Neuronal stem cell (in vitro differentiated cells): Measurements from ENCODE around the gene EPO.
A peak's percentile ranks its signal among the peaks of the same experiment; 100 is the strongest.

Experiments
- DNase-seq: peaks from one replicate; pipeline ENCODE4 v3.0.0-alpha.2; 2013; ENCODE audit warnings: low spot score
- H2AFZ ChIP-seq: one replicate; pipeline ENCODE4 v1.6.1; 2013; ENCODE audit warnings: mild to moderate bottlenecking, low read length, inconsistent platforms
- H2AK5ac ChIP-seq: 2 replicates; pipeline ENCODE4 v1.6.1; 2013; ENCODE audit warnings: low read depth, mild to moderate bottlenecking, inconsistent platforms, low read length, moderate library complexity, mixed read lengths
- H2BK120ac ChIP-seq: 2 replicates; pipeline ENCODE4 v1.6.1; 2013; ENCODE audit warnings: low read depth, mild to moderate bottlenecking, inconsistent platforms, low read length, moderate library complexity, mixed read lengths
- H2BK12ac ChIP-seq: one replicate; pipeline ENCODE4 v1.6.1; 2013; ENCODE audit warnings: low read length, inconsistent platforms
- H2BK15ac ChIP-seq: 2 replicates; pipeline ENCODE4 v1.6.1; 2013; ENCODE audit warnings: mild to moderate bottlenecking, low read length, inconsistent platforms, mixed read lengths
- H2BK5ac ChIP-seq: one replicate; pipeline ENCODE4 v1.6.1; 2013; ENCODE audit warnings: inconsistent platforms, mild to moderate bottlenecking, low read length, moderate library complexity
- H3K14ac ChIP-seq: one replicate; pipeline ENCODE4 v1.6.1; 2013; ENCODE audit warnings: low read length, inconsistent platforms
- H3K18ac ChIP-seq: 2 replicates; pipeline ENCODE4 v1.6.1; 2013; ENCODE audit warnings: low read length, inconsistent platforms
- H3K23ac ChIP-seq: 2 replicates; pipeline ENCODE4 v1.6.1; 2013; ENCODE audit warnings: low read depth, mild to moderate bottlenecking, mixed read lengths, low read length, inconsistent platforms; ENCODE audit not compliant: poor library complexity
- H3K27ac ChIP-seq: replicated peaks from 3 replicates; pipeline ENCODE4 v1.5.1; 2013; ENCODE audit warnings: low read length, inconsistent platforms
- H3K27me3 ChIP-seq, 3 experiments: 2 replicates each; pipeline ENCODE4 v1.6.1; 2013; ENCODE audit warnings: low read length in 3 of 3, mild to moderate bottlenecking in 2 of 3, inconsistent platforms in 1 of 3, low read depth in 1 of 3, mixed read lengths in 1 of 3, moderate library complexity in 1 of 3; ENCODE audit not compliant: control insufficient read depth in 3 of 3, insufficient read depth in 3 of 3
- H3K36me3 ChIP-seq, 2 donors: replicated peaks in 1 of 2; 2 replicates each; pipeline ENCODE4 v1.6.1; 2013; ENCODE audit warnings: low read length in 2 of 2; ENCODE audit not compliant: control insufficient read depth in 2 of 2, insufficient read depth in 2 of 2
- H3K4ac ChIP-seq: 2 replicates; pipeline ENCODE4 v1.6.1; 2013; ENCODE audit warnings: inconsistent platforms, mild to moderate bottlenecking, low read length, moderate library complexity
- H3K4me1 ChIP-seq, 2 donors: 1 replicate in 1 of 2; 2 replicates in 1 of 2; pipeline ENCODE4 v1.6.1; 2013; ENCODE audit warnings: low read length in 2 of 2, low read depth in 1 of 2; ENCODE audit not compliant: control insufficient read depth in 2 of 2, insufficient read depth in 1 of 2
- H3K4me2 ChIP-seq: one replicate; pipeline ENCODE4 v1.6.1; 2013; ENCODE audit warnings: mild to moderate bottlenecking, low read length, inconsistent platforms; ENCODE audit not compliant: insufficient read depth, poor library complexity, severe bottlenecking
- H3K4me3 ChIP-seq, 2 donors: 2 replicates each; pipeline ENCODE4 v1.5.1; 2013; ENCODE audit warnings: low read length in 2 of 2, mild to moderate bottlenecking in 2 of 2, inconsistent platforms in 1 of 2, moderate library complexity in 1 of 2
- H3K79me1 ChIP-seq: one replicate; pipeline ENCODE4 v1.6.1; 2013; ENCODE audit warnings: low read depth, mild to moderate bottlenecking, inconsistent platforms, low read length, moderate library complexity
- H3K9ac ChIP-seq: one replicate; pipeline ENCODE4 v1.6.1; 2013; ENCODE audit warnings: mild to moderate bottlenecking, low read depth, low read length, inconsistent platforms; ENCODE audit not compliant: poor library complexity
- H3K9me3 ChIP-seq, 2 donors: replicated peaks in 1 of 2; 2 replicates each; pipeline versions ENCODE3 to v1.6.1; 2013; ENCODE audit warnings: low read length in 2 of 2, mild to moderate bottlenecking in 2 of 2, inconsistent platforms in 1 of 2, low read depth in 1 of 2, mixed read lengths in 1 of 2, moderate library complexity in 1 of 2; ENCODE audit not compliant: control insufficient read depth in 2 of 2, insufficient read depth in 1 of 2
- H4K8ac ChIP-seq: one replicate; pipeline ENCODE4 v1.6.1; 2013; ENCODE audit warnings: low read depth, mild to moderate bottlenecking, inconsistent platforms, low read length, moderate library complexity
- H4K91ac ChIP-seq: one replicate; pipeline ENCODE4 v1.6.1; 2013; ENCODE audit warnings: low read length, low read depth, mild to moderate bottlenecking, inconsistent platforms; ENCODE audit not compliant: poor library complexity
- WGBS, 2 donors: extraction: QIAGEN DNeasy Blood & Tissue Kit; methylation state at CpG; one replicate each; pipeline ENCODE4 v1.1.7; 2013; ENCODE audit warnings: missing lambda C conversion rate in 2 of 2, mixed read lengths in 1 of 2; ENCODE audit not compliant: insufficient read length in 2 of 2, insufficient replicate concordance in 1 of 2; ENCODE audit errors: extremely low coverage in 2 of 2; 5-methylcytosine and 5-hydroxymethylcytosine counted together

The EPO gene

DNA sequence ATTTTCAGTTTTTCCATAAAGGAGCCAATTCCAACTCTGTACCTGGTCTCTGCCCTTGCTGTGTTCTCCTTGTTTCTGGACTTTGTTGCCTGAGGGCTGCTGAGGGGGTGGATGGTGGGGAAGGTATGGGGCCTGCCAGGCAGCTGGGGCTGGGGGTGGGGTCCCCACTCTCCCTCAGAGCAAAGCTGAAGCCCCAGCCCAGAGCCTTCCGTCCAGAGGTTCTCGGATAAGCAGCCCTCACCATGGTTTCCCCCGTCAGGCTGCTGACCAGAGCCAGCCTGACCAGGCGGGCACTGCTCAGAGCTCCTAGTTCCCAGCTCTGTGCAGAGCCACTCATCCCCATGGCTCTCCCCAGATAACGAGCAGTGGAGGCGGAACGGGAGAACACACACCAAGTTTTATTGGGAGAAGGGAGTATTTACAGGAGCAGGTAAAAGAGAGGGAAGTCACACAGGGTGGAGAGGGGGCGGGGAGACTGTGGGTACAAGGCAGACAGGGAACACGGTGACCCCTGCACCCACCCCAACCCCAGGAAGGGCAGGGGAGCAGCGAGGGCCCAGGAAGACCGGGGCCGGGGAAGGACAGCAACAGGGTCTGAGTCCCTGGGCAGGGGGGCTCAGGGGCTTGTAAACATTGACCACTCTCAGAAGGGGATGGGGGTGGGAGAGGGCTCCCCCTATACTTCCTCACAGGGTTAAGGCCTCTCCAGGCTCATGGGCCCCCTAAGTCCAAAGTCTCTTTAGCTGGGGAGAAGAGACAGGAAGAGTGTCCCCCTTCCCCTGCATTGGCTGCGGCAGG lies 40.9 kb upstream of the EPO start:
- Histone ChIP-seq H2AK5ac (no peak overlapping the region), H3K27me3 (no peaks in the 10 kb centered on the region), H3K14ac (no peak overlapping the region), H3K4me3 (no peak overlapping the region), H4K8ac (no peak overlapping the region), H3K18ac (no peak overlapping the region), H3K36me3 (peaks cover 49 to 80% of the 10 kb centered on the region in 2 donors), H3K23ac (peak overlapping the region; percentile 68), H2BK15ac (no peak overlapping the region), H2BK120ac (no peak overlapping the region), H3K4me2 (no peak overlapping the region), H3K4ac (no peak overlapping the region), H2BK5ac (no peak overlapping the region), H3K4me1 (peaks cover 3 to 4% of the 10 kb centered on the region in 2 donors), H3K79me1 (peaks cover 28% of the 10 kb centered on the region), H4K91ac (no peak overlapping the region), H3K27ac (peak overlapping the region; percentile 29), H2AFZ (no peak overlapping the region), H2BK12ac (no peak overlapping the region), H3K9me3 (peaks cover 0 to 1% of the 10 kb centered on the region in 2 donors), H3K9ac (no peak overlapping the region)
- WGBS, 2 donors = no CpG with 5 or more reads among the region's 13 CpGs
- no peak for DNase-seq

DNA sequence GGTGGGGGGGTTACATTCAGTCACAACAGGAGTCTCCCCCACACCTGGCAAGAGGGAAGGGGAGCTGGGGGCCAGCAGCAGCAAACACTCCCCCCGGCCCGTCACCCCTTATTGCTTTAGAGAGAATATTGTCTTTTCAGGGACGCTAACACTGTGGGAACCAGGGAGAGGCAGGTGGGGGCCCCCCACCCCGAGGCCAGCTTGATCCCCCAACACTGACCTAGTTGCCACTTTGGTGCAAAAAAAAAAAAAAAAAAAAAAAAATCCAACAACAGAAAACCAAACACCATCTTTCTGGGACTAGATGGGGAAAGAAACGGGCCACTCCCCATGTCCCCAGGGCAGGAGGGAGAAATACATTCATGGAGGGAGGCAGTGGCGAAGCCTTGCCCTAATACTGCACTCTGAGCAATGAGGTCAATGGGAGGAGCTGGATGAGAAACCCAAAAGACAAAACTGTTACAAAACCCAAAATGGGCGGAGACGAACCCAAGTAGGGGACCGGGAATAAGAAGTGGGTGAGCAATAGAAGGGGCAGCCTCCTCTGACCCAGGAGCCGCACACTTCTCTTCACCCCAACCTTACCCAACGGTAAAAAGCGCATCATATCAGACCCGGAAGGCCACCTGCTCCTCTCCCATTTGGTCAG lies 40.2 kb upstream of the EPO start:
- Histone ChIP-seq H4K91ac (no peak overlapping the region), H3K4me1 (peaks cover 3 to 4% of the 10 kb centered on the region in 2 donors), H2BK5ac (no peak overlapping the region), H3K18ac (no peak overlapping the region), H3K27ac (no peak overlapping the region), H3K9ac (peak overlapping the region; percentile 15), H3K9me3 (peaks cover 0 to 1% of the 10 kb centered on the region in 2 donors), H2AK5ac (no peak overlapping the region), H3K4ac (no peak overlapping the region), H4K8ac (no peak overlapping the region), H2BK15ac (no peak overlapping the region), H3K79me1 (peaks cover 25% of the 10 kb centered on the region), H3K23ac (peak overlapping the region; percentile 91), H3K27me3 (no peaks in the 10 kb centered on the region), H3K4me3 (no peak overlapping the region), H2AFZ (no peak overlapping the region), H2BK12ac (no peak overlapping the region), H2BK120ac (no peak overlapping the region), H3K4me2 (no peak overlapping the region), H3K36me3 (peaks cover 56 to 88% of the 10 kb centered on the region in 2 donors), H3K14ac (no peak overlapping the region)
- no CpG with 5 or more reads among the region's 13 CpGs for WGBS, 2 donors
- DNase-seq = no peak

DNA sequence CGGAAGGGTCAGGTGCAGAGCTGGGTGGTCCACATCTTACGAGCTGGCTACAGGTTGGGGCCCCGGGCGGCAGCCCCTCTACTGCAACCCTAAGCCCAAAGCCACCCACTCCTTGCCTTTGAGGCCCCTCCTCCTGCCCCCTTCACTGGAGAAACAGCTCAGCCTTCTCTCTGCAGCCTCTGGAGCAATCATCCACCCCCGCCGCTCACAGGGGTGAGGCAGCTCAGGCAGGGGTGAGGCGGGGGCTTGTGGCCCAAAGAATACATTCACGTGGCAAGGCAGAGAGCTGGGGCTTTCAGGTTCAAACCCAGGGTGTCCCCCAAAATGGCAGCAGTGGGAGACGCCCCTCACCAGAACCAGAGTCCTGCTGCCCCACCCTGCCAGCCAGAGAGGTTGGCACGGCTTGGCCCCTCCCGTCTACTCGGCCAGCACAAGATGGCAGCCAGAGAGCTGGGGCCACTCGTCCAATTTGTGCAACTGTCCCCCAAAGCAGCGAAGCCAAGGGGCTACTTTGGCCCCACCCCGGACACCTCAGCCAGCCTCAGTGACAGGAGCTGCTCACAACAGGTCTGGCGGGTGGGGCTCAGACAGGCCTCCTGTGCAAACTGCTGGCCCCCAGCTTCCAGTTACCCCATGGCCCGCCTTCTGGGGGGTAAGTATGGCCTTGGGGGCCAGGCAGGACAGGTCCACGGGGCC lies 39.5 kb upstream of the EPO start:
- no peak overlapping the region for H2BK12ac ChIP-seq
- peak overlapping the region; percentile 15 for H3K9ac ChIP-seq
- peaks cover 63 to 94% of the 10 kb centered on the region in 2 donors for H3K36me3 ChIP-seq
- H2BK15ac ChIP-seq = no peak overlapping the region
- no peak overlapping the region for H2AFZ ChIP-seq
- peak overlapping the region; percentile 91 for H3K23ac ChIP-seq
- H3K9me3 ChIP-seq = peaks cover 0 to 1% of the 10 kb centered on the region in 2 donors
- H2BK120ac ChIP-seq = no peak overlapping the region
- no peaks in the 10 kb centered on the region for H3K27me3 ChIP-seq
- H3K27ac ChIP-seq = no peak overlapping the region
- no peak overlapping the region for H2AK5ac ChIP-seq
- WGBS, 2 donors = no CpG with 5 or more reads among the region's 18 CpGs
- no peak overlapping the region for H3K14ac ChIP-seq
- H3K18ac ChIP-seq = peak overlapping the region; percentile 11
- no peak overlapping the region for H3K4ac ChIP-seq
- H3K4me2 ChIP-seq = no peak overlapping the region
- DNase-seq = no peak
- H3K4me1 ChIP-seq = peaks cover 3 to 4% of the 10 kb centered on the region in 2 donors
- H4K91ac ChIP-seq = no peak overlapping the region
- no peak overlapping the region for H4K8ac ChIP-seq
- H3K4me3 ChIP-seq = no peak overlapping the region
- no peak overlapping the region for H2BK5ac ChIP-seq
- peaks cover 24% of the 10 kb centered on the region for H3K79me1 ChIP-seq
